ENCODE results near the gene RCAN1.

Gene RCAN1

DNA sequence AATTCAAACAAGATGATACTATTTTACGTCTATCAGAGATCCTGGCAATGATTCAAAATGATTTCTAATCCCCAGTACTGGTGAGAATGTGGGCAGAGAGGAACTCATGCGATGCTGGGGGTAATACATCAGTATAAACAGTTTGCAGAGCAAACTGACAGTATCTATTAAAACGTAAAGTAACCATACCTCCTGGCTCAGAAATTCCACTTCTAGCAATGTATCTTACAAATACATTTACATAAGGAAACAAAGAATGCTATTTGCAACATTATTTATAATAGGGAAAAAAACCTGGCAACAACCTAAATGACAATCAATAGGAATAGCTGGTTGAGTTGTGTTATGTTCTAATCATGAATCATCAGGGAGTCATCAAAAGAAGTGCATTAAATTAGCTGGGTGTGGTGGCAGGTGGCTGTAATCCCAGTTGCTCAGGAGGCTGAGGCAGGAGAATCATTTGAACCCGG lies 15.9 kb downstream of the RCAN1 start:
- ATAC-seq: no peak

GRCh38 chr21:34597406-34597805 lies 17.5 kb downstream of the RCAN1 start:
- no peak for ATAC-seq

DNA sequence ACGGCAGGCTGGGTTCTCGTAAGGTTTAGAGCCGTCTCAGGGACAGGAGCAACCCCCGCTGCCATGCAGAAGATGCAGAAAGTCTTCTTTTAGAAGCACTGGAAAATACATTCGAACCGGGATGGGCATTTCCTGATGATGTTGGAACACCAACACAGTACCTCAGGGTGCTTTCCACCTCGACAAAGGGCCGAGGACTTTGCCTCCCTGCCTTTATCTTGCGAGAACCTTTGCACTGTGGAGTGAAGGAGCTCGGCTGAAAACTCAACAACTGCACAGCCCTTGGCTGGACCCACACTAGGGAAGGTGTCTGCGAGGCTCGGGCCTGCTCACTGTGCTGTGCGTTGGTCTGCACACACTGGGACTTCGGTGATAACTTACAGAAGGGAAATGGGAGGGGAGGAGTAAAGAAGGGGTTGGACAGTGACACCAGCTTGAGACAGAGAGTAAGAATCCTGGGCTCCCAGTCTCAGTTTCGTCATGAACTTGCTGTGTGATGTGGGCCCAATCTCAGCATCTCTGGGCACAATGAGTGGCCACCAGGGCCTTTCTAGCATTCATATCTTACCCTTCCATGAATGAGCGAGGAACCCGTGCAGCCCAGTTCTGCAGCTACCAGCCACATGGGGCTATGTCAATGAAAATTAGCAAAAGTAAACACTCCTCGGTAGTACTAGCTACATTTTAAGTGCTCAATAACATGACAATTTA lies 18.2 kb downstream of the RCAN1 start:
- no peak for ATAC-seq

DNA sequence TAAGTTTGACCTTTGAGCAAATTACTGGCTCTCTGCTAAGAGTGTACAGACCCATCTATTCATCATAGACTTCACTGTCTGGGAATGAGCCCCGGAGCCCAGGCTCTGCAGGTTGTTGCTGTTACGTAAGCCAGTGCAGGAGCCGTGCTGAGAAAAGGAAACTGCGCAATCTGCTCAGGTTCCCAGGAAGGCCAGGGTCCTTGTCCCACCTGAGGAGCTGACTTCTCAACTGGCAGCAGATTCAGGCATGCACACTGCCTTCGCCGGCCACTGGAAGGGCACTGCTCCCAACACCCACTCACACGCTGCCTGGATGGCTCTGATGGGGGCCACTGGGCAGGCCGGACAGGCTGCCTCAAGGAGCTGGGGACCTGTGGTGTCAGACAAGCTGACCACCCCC lies 19.5 kb downstream of the RCAN1 start:
- ATAC-seq: no peak

GRCh38 chr21:34594566-34595234 lies 20.2 kb downstream of the RCAN1 start:
- no peak for ATAC-seq

GRCh38 chr21:34593954-34594531 lies 20.9 kb downstream of the RCAN1 start:
- ATAC-seq: no peak

DNA sequence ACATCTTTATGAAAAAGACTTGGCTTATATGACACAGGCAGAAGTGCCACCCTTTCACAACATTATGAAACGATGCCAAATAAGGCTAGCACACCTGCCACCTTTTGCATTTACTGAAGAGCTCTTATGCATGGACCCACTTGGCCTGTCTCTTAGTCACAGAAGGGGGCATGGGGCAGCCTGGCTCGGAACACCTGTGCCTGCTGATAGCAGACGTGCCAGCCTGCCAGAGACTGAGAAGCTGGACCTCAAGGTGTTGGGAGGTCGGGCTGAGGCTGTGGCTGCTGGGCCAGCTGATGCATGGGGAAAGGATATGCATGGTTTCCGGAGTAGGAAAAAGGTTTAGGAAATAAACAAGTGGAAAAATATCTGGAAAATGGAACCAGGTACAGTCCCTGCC lies 21.5 kb downstream of the RCAN1 start:
- no peak for ATAC-seq

DNA sequence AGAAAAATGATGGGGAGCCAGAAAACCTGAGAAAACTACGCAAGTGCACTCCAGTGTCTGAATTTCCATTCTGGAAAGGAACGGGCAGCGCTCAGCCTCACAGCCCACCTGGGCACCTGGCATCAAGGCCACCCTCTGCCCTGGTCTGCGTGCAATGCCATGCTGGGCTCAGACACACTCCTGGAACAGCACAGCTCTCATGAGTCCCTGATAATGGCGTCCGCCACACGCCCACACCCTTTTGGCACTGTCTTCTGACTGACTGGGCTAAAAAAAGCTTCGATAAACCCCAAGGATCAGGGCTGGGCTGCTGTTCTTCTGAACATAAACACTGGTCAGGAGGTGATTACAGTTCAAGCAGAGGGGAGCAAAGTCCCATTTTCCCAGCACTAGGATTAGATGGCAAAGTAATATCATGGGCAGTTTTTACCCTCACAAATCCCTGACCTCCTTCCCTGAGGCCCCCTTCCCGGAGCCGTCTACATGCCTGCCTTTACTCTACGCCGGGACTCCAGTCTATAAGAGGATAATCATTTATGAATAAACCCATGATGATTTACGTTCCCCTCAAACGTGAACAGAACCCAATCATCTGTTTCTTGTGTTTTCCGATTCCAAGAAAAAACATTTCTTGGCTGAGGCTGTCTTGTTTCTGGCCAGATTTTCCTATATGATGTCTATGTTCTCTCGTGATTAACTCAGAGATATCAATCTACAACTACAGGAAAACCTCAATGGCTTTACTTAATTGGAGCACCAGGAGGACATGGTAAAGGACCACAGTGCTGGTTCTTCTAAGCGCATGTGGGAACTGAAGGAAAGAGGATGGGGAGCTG lies 22.6 kb downstream of the RCAN1 start:
- no peak for ATAC-seq

GRCh38 chr21:34590520-34590919 lies 24.4 kb downstream of the RCAN1 start:
- ATAC-seq: no peak

GRCh38 chr21:34589511-34590282 lies 25.2 kb downstream of the RCAN1 start:
- ATAC-seq: no peak

GRCh38 chr21:34583926-34584563 lies 30.9 kb downstream of the RCAN1 start:
- no peak for ATAC-seq

DNA sequence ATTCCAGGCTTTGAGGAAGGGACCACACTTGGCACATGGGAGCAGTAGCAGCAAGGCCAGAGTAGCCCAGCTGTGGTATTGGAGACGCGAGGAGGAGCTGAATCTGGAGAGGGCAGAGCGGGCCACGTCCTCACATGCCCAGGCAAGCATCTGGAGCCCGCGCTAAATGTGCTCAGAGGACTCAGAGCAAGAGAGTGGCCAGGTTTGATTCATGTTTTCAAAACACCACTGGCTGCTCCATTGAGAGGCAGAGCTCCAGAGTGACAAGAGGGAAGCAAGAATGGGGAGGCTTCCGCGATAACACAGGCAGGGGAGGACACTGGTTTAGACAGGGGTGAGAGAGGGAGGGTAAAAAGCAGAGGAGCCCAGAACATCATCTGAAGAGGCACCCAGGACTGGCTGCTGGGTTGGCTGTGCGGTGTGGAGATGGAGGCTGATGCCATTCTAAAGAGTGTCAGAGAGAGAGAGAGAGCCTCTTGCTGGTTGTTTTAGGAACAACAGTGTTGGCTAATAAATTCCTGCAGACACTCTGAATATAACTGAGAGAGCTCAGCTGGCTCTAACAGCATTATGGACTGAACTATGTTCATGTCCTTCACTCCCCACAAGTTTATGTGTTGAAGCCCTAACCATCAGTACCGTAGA lies 32.3 kb downstream of the RCAN1 start:
- ATAC-seq: no peak

DNA sequence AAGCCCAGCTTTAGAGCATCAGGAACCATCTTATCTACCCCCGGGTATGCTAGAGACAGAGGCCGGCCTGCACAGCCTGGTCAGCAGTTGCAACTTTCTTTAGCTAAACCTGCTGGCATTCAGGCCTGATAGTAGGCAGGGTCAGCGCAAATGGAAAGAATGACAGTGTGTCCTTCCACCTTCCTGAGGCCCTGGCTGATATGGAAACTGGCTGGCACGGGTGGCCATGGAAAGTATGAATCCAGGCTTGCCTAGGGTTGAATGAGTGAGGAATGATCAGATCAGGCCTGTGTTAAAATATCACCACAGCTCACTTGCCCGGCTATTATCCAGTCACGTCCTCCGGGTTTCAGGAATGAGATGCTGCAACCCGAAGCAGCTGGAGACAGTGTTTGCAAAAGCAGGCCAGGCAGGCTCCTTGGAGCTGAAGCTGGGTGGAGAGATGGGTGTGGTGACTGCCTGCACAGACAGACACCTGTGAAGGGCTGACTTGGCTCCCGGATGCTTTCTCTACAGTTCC lies 34.7 kb downstream of the RCAN1 start:
- ATAC-seq: no peak

DNA sequence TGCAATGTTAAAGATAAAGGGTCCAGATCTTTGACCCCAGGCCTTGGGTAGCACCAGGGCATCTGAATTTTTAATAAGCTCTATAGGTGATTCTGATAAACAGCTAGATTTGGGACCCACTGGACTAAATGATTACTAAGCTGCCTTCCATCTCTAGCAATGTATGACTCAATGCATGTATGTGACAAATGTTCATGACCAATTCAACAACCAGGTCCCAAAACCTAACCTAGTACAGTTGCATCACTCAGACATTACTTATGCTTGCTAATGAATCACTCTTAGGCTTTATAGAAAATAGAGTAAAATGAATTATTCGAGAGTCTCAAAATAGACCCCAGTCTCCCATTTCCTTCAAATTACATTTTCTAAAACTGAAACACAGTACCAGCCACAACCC lies 35.5 kb downstream of the RCAN1 start:
- peak; percentile 76 to 83 for ATAC-seq

DNA sequence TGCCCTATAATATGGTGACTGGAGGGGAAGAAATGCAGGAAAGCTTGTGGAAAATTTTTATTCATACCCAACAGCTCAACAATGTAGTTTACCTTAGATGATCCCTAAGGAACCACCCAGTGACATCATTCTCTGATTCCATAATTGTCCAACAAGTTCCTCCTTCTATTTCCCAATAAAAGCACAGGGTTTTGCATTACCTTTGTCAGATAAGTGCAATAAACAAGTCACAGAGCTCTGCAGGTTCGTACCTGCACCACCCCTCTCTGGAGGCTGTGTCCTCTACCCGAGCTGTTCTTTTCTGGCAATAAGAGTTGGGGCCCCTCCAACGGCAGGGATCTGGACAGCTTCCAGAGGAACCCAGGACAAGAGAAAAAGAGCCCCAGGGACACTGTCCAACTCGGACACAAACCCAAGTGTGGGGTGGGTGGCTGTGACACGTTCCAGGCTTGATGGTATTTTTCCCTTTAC lies 38.8 kb downstream of the RCAN1 start:
- ATAC-seq: no peak

DNA sequence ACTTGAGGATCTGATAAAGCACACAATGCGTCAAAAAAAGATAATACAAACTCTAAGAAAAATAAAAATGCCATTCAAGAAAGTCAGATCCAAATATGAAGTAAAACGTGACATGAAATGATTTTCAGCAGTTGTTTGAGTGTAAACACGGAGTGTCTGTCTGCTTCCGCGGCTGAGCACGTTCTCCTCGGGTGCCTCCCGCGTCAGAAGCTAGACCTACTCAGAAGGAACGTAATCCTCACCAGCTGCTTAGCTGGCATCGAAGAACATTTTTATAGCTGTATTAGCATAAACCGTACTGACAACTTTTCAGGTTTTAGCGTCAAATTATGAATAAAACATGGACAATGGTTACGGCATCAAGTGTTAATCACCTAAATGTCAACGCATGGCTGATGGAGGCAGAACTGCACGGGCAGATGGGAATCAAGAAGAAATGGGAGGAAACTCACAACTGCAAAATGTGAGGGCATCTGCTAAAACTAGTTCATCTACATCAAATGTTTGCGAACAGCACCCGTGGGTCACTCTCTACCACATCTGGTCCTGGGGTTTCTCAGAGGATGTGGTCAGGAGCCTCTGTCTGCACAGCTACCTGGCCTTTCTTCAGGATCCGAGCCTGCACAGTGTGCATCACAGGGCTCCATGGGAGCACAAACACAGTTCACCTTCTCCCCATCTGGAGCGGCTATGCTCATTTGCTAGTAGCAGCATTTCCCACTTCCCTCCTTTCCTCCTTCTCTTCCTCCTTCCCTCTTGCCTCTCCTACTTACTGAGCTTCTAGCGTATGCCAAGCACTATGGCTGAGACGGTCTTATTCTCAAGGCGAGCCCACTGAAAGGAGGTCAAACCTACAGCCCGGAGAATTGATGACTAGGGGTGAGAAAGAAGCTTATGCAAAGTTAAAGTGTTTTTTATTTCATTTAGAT lies 40.0 kb downstream of the RCAN1 start:
- ATAC-seq: no peak

- no peak for ATAC-seq
Observed at GRCh38 chr21:34571994-34572393, 42.9 kb downstream of the RCAN1 start.

- no peak for ATAC-seq
Observed at GRCh38 chr21:34570313-34570712, 44.6 kb downstream of the RCAN1 start.

DNA sequence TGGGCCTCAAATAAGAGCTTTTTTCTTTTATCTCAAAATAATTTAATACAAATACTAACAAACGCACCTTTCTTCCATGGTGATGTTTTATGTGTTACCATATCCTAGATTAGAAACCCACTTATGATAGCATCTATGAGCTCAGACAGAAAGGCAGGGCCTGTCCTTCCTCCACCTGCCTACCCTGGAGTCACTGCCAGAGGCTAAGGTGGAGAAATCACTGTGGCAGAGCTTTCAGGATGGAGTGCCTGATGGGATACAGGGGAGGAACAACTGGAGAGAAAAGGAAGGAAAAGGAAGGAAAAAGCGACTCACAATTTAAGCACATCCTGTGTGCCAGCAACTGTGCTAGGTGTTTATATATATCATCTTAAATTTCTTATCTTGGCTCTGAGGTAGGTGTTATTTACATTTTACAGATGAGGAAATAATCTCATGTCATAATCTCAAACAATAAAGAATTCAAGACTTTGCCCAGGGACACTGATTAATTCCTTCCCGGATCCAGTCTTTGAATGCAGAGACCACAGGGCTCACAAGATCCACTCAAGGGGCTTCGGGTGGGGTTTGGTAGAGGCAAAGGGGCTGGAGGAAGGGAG lies 45.4 kb downstream of the RCAN1 start:
- no peak for ATAC-seq

All from activated CD4-positive, CD25-positive, alpha-beta regulatory T cell treated with anti-CD3 and anti-CD28 coated beads, Interleukin-2, amount 50 U/mL, for 24 hours (primary cell).